PC-9 (cell line): Measurements from ENCODE around the gene CAMTA1. TPM values are rescaled to one million over a fixed set of nuclear protein-coding genes. Genes with fewer than 3 reads are reported as not detected.

ENCODE experiments used
- BruUV-seq: library from RNA; stranded (reverse); fragments of 400-500 nt; replicated peaks from 2 replicates; lab custom pipeline; 2021; lab: Mats Ljungman, UMichigan
- CTCF ChIA-PET: fragments of 300-600 bp; sonication (Branson Sonifier 250); formaldehyde crosslinking; loops from one replicate; lab custom pipeline; 2022; ENCODE audit warnings: antibody characterized with exemption; lab: Charles Lee
- POLR2A ChIA-PET: fragments of 300-600 bp; sonication (Branson Sonifier 250); formaldehyde crosslinking; loops from one replicate; lab custom pipeline; 2022; ENCODE audit warnings: antibody characterized with exemption; ENCODE audit not compliant: unreplicated experiment; lab: Charles Lee
- DNase-seq, 2 experiments: peaks; one replicate each; pipeline versions ENCODE4 v3.0.0 to v3.0.0-alpha.2; 2015 to 2022; ENCODE audit warnings: mixed read lengths in 1 of 2
- H2AFZ ChIP-seq: fragments of 200-600 bp; sonication (generic); 2 replicates; pipeline ENCODE4 v1.8.1; 2017; ENCODE audit warnings: antibody characterized with exemption
- H3F3A ChIP-seq: fragments of 200-600 bp; sonication (generic); 2 replicates; pipeline ENCODE4 v1.8.1; 2017; ENCODE audit warnings: antibody characterized with exemption, mild to moderate bottlenecking, low read depth; ENCODE audit not compliant: insufficient read depth
- H3K27ac ChIP-seq: fragments of 200-600 bp; sonication (generic); 2 replicates; pipeline ENCODE4 v1.6.1; 2016; ENCODE audit warnings: mixed run types
- H3K27me3 ChIP-seq: fragments of 200-600 bp; sonication (generic); 2 replicates; pipeline ENCODE4 v1.6.1; 2016; ENCODE audit warnings: low read depth, mixed run types; ENCODE audit not compliant: insufficient read depth
- H3K36me3 ChIP-seq: fragments of 200-600 bp; sonication (generic); 2 replicates; pipeline ENCODE4 v1.6.1; 2016; ENCODE audit warnings: low read depth, mixed run types
- H3K4me1 ChIP-seq: fragments of 200-600 bp; sonication (generic); replicated peaks from 2 replicates; pipeline ENCODE4 v1.6.1; 2016; ENCODE audit warnings: mixed run types; ENCODE audit not compliant: insufficient read depth
- H3K4me2 ChIP-seq: fragments of 200-600 bp; sonication (generic); 2 replicates; pipeline ENCODE4 v1.6.1; 2017; ENCODE audit warnings: mixed run types
- H3K4me3 ChIP-seq: fragments of 200-600 bp; sonication (generic); 2 replicates; pipeline ENCODE4 v1.6.1; 2016; ENCODE audit warnings: mixed run types
- H3K79me2 ChIP-seq: fragments of 200-600 bp; sonication (generic); 2 replicates; pipeline ENCODE4 v1.6.1; 2017; ENCODE audit warnings: low read depth, mixed run types
- H3K9me2 ChIP-seq: fragments of 200-600 bp; sonication (generic); 2 replicates; pipeline ENCODE4 v1.8.1; 2017; ENCODE audit warnings: mild to moderate bottlenecking; ENCODE audit not compliant: insufficient read depth
- H3K9me3 ChIP-seq: fragments of 200-600 bp; sonication (generic); 2 replicates; pipeline ENCODE4 v1.8.1; 2016; ENCODE audit warnings: low read depth; ENCODE audit not compliant: insufficient read depth
- H4K20me1 ChIP-seq: fragments of 200-600 bp; sonication (generic); 2 replicates; pipeline ENCODE4 v1.8.1; 2017; ENCODE audit not compliant: insufficient read depth
- EZH2 ChIP-seq: fragments of 200-600 bp; sonication (generic); IDR thresholded peaks from 2 replicates; pipeline ENCODE4 v1.8.0; 2017; ENCODE audit warnings: antibody characterized with exemption, low read depth
- intact Hi-C: fragments of 100-400 bp; cut with micrococcal nuclease; formaldehyde crosslinking; loops from one replicate; pipeline ENCODE4 v1.10.0; 2022; ENCODE audit not compliant: unreplicated experiment
- total RNA-seq: library from RNA; stranded (reverse); gene quantifications from 2 replicates; pipeline ENCODE4 v1.2.3, GENCODE V29; 2021
- TF ChIP-seq, protein P1 (sequence below): fragments of 200-600 bp; sonication (generic); conservative IDR thresholded peaks from 2 replicates; pipeline ENCODE4 v1.6.1; 2017; ENCODE audit warnings: mixed run types, antibody characterized with exemption, mild to moderate bottlenecking, moderate library complexity

Gene CAMTA1
- total RNA-seq, 1 experiment from 2014 or later: 72.3 TPM

DNA sequence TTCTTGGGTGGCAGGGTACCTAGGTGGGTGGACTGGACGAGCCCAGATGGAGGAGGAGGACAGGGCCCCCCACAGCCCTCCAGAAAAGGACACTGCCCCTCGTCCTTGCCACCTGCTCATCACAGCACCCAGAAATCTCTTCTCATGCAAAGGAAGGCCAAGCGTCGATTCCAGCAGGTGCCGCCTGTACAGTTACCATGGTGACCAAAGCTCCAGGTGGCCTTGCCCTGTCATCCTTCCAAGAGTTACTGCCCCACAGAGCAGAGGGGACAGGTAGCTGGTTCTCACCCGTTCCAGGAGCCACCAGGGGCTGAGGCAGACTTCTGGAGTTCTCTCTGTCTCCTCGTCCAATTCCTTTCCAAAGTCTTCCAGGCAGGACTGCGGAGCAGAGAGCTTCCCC lies 865.9 kb downstream of the CAMTA1 start:
- H3K27me3 ChIP-seq: peaks cover 42% of the 10 kb centered on the region
- H3K79me2 ChIP-seq: no peaks in the 10 kb centered on the region
- ChIA-PET POLR2A (no interaction called here), CTCF (no interaction called here)
- no peaks in the 10 kb centered on the region for H3K4me1 ChIP-seq
- H3K9me3 ChIP-seq: no peaks in the 10 kb centered on the region
- intact Hi-C loops: no loop called here
- no peak overlapping the region for H3K27ac ChIP-seq
- DNase-seq: no peak
- no peaks in the 10 kb centered on the region for H3K9me2 ChIP-seq
- no peak overlapping the region for H3K4me3 ChIP-seq
- BruUV-seq: no TSS peak
- no peaks in the 10 kb centered on the region for H3F3A ChIP-seq
- no peaks in the 10 kb centered on the region for H3K36me3 ChIP-seq
- no peaks in the 10 kb centered on the region for H4K20me1 ChIP-seq
- no peak overlapping the region for H3K4me2 ChIP-seq
- TF ChIP-seq EZH2: no peak
- TF ChIP-seq, protein P1, sequence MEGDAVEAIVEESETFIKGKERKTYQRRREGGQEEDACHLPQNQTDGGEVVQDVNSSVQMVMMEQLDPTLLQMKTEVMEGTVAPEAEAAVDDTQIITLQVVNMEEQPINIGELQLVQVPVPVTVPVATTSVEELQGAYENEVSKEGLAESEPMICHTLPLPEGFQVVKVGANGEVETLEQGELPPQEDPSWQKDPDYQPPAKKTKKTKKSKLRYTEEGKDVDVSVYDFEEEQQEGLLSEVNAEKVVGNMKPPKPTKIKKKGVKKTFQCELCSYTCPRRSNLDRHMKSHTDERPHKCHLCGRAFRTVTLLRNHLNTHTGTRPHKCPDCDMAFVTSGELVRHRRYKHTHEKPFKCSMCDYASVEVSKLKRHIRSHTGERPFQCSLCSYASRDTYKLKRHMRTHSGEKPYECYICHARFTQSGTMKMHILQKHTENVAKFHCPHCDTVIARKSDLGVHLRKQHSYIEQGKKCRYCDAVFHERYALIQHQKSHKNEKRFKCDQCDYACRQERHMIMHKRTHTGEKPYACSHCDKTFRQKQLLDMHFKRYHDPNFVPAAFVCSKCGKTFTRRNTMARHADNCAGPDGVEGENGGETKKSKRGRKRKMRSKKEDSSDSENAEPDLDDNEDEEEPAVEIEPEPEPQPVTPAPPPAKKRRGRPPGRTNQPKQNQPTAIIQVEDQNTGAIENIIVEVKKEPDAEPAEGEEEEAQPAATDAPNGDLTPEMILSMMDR: no peak
- no peak overlapping the region for H2AFZ ChIP-seq

DNA sequence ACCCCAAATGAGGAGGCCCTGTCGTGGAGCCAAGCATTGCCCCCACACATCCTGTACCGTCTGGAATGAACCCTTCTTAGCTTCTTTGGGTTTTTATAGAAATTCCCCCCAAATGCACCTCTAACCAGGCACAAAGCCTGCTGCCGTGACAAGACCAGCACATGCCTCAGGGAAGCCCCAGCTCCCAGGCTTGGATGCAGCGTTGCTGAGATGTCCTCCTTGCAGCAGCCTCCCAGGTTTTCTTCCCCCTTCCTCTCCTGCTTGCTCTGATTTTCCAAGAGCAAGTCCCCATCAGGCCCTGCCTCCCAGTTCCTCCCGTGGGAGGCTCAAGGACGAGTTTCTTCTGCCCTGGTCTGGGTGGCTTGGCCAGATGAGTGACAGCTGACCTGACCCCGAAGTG lies 866.8 kb downstream of the CAMTA1 start:
- Histone ChIP-seq H3K36me3 (no peaks in the 10 kb centered on the region), H3F3A (no peaks in the 10 kb centered on the region), H3K9me3 (no peaks in the 10 kb centered on the region), H3K79me2 (no peaks in the 10 kb centered on the region), H3K27me3 (peaks cover 42% of the 10 kb centered on the region), H3K9me2 (no peaks in the 10 kb centered on the region), H2AFZ (no peak overlapping the region), H3K27ac (no peak overlapping the region), H4K20me1 (no peaks in the 10 kb centered on the region), H3K4me2 (no peak overlapping the region), H3K4me1 (no peaks in the 10 kb centered on the region), H3K4me3 (no peak overlapping the region)
- ChIA-PET POLR2A (no interaction called here), CTCF (no interaction called here)
- no TSS peak for BruUV-seq
- no peak for DNase-seq
- no peak for TF ChIP-seq EZH2
- TF ChIP-seq, protein P1: no peak
- intact Hi-C loops: no loop called here

DNA sequence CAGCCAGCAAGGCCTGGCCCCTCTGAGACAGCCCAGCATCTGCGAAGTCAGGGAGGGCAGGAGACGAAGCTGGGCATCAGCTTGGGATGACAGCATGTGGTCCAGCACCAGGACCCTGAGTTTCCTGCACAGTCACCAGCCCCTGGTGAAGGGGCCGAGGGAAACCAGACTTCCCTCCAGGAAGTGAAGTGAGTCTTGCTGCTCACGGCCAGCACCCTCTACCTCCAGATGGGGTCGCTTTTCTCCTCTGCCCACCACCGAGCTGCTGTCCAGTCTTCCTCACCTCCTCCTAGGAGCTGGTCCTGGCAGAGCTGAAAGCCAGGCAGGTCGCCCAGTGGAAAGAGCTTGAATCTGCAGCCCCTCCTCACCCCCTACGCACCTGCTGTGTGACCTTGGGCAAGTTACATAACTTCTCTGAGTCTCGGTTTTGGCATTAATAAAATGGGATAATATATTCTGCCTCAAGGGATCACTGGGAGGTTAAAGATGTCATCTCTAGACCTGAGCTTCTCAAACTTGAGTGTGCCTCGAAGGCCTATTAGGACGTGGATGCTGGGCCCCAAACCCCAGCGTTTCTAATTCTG lies 867.4 kb downstream of the CAMTA1 start:
- intact Hi-C loops: no loop called here
- no peak for TF ChIP-seq EZH2
- TF ChIP-seq, protein P1: no peak
- H3K9me2 ChIP-seq: no peaks in the 10 kb centered on the region
- no peaks in the 10 kb centered on the region for H3K79me2 ChIP-seq
- no peaks in the 10 kb centered on the region for H4K20me1 ChIP-seq
- H3K9me3 ChIP-seq: no peaks in the 10 kb centered on the region
- ChIA-PET POLR2A (no interaction called here), CTCF (no interaction called here)
- H2AFZ ChIP-seq: no peak overlapping the region
- no peaks in the 10 kb centered on the region for H3F3A ChIP-seq
- H3K4me3 ChIP-seq: no peak overlapping the region
- DNase-seq: no peak
- H3K27me3 ChIP-seq: peaks cover 42% of the 10 kb centered on the region
- H3K4me1 ChIP-seq: no peaks in the 10 kb centered on the region
- H3K4me2 ChIP-seq: no peak overlapping the region
- no peaks in the 10 kb centered on the region for H3K36me3 ChIP-seq
- BruUV-seq: no TSS peak
- H3K27ac ChIP-seq: no peak overlapping the region
